ENCODE data around the gene NT5DC1.

NT5DC1 gene

DNA sequence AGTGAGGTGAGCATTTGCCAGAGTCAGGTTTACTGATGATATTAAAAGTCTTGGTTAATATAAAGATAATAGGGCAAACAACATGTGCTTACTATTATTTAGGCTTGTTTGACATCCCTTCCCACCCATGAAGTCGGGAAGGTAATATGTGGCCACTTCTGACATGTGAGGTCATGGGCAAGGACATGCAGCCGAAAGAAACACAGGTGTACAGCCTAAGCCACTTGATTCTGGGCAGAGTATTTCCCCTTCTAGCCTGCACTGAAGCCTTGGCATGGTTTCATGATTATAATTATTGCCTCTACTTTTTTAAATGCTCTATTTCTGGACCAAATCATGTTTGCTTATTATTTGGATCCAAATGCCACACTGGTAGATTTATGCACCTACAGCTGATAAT lies 100.9 kb downstream of the NT5DC1 start:
- no peak for DNase-seq

- no peak for DNase-seq
These were observed 104.6 kb downstream of the NT5DC1 start for GRCh38 chr6:116205281-116205680.

DNA sequence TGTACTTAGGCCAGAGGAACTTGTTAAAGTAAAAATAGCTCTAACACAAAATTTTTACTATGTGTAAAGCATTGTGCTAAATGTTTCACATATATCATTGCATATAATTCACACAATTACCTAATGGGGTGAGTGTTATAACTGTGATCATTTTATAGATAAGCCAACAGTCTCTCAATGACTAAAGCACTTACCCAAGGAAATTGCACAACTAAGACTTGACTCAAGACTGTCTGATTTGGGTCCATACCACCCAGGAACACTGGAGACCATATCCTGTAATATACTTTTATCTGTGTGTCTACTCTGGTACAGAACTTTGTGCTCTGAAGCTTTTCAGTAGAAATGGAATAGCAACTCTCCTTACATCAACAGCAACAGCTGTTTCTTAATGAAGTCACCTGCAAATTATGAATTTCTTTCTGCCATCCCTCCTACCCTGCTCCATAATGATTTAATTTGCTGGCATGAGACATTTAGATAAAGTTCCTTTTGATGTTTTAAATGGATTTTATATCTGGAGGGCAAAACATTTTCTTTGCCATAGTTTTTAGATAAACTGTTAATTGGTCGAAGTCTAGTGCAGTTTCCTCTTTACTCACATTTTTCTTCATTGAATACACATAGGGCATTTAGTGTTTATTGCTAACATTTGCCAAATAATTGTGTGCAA lies 105.7 kb downstream of the NT5DC1 start:
- no peak for DNase-seq

DNA sequence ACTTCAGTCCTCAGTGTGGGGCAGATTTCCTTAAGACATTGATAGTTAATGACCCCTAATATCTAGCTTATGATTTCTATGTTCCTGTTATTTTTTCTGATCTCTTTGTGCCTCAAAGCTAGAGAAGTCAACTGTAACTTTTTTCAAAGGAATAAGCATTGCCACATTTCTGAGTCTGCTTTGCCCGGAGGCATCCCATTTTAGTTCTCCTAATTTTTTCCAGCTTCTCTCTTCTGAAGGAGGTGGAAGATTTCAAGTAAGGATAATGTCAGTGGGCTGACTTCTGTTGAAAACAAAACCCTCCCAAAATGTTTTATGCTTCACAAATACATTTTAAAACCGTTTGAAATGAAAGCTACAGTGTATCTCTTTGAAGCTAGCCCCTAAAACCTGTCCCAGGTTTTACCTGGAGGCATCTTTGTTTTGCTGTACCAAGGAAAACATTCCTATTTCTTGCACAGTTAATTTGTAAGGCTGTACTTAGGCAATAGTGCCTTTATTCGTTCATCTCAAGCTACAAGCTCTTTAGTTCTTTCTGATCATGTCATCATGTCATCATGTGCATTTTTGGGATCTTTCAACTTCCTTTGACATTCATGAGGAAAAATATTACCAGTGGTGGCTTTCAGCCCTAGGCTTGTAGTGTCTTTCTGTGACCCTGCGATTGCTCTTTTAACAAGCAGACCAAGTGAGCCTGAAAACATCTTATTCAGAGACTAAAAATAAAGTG lies 107.6 kb downstream of the NT5DC1 start:
- DNase-seq = no peak

GRCh38 chr6:116210316-116210715 lies 109.7 kb downstream of the NT5DC1 start:
- DNase-seq = no peak

- DNase-seq = no peak
These were observed 110.2 kb downstream of the NT5DC1 start for GRCh38 chr6:116210750-116211425.

- DNase-seq = no peak
These were observed 114.0 kb downstream of the NT5DC1 start for GRCh38 chr6:116214681-116215080.

DNA sequence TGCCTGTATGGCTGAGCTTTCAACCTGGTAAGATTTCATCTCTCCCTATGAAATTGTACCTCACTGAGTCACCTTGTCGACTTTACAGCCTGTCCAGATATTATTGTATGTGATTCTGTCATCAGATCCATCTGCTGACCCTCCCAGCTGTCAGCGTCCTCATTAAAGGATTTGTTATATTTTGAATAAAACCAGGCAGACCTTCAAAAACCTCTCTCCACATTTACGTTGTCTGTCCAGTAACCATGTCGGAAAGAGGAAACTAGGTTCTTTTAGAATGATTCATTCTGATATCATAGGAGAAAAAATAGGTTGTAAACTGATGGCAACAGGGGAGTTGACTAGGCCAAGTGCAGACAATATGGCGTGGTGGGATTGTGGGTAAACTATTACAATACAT lies 114.8 kb downstream of the NT5DC1 start:
- DNase-seq = no peak

- no peak for DNase-seq
These were observed 116.4 kb downstream of the NT5DC1 start for GRCh38 chr6:116217069-116217468.

GRCh38 chr6:116218172-116218633 lies 117.5 kb downstream of the NT5DC1 start:
- DNase-seq = no peak

- DNase-seq = no peak
These were observed 118.2 kb downstream of the NT5DC1 start for GRCh38 chr6:116218866-116219265.

DNA sequence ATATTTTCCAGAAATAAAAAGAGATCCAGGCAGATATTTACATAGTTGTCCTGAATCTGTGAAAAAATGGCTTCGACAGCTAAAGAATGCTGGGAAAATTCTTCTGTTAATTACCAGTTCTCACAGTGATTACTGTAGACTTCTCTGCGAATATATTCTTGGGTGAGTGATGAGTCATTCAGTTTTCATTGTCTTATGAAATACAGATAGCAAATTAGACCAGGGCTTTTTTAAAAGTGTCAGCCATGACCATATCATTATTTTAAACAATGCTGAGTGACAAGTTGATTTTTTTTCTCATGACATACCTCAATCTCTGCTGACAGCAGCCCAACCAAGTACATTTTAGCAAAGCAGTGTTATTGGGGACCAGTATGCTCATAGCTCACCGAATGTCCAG lies 120.4 kb downstream of the NT5DC1 start:
- no peak for DNase-seq

DNA sequence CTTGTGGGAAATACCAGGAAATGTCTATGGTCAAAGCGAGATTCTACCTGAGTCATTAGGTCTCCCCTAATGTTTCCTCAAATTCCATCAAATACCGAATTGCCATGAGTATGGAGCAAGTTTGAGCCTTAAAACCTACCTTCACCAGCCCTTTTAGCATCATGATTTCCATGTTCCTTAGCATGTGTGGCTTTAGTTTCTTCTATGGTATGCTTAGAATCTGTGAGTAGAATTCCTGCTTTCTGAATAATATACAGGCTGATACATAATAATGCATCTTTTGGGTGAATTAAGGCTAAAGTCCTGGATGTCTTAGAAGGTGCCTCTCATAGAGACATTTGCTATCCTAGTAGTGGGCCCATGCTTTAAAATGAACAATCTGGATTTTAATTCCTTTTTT lies 121.3 kb downstream of the NT5DC1 start:
- DNase-seq = no peak

- no peak for DNase-seq
These were observed 122.7 kb downstream of the NT5DC1 start for GRCh38 chr6:116223355-116223754.

- no peak for DNase-seq
These were observed 128.7 kb downstream of the NT5DC1 start for GRCh38 chr6:116229287-116229913.

- DNase-seq = no peak
These were observed 134.0 kb downstream of the NT5DC1 start for GRCh38 chr6:116234689-116235088.

DNA sequence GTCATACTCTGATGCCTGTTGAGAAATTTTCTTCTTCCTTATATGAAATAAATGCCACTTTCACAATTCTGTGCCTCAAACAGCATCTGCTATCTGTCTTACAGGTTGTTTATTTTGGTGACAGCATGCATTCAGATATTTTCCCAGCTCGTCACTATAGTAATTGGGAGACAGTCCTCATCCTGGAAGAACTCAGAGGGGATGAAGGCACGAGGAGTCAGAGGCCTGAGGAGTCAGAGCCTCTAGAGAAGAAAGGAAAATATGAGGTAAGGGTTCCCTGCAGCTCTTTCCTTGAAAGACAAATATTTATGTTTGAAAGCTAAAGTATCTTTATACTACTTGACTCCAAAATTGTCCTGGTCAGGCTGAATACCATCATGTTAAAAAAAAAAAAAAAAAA lies 137.4 kb downstream of the NT5DC1 start:
- no peak for DNase-seq

DNA sequence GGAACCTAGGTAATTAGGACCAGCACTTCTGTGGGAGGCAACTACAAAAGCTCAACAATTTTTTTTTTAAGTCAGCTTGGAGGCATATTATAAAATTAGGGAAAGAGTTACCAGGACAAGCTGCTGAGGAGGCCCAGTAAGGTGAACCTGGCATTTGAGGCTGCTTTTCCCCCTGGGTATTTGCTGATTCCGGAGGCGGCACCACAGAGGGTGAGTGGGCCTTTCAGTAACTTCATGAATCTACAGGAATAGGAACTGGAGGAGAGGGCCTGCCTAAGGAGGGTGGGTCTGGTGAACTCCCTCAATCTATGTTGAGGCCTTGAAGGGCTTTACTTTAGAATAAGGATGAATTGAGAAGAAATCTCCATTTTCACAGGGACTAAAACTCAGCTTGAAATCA lies 138.6 kb downstream of the NT5DC1 start:
- no peak for DNase-seq

DNA sequence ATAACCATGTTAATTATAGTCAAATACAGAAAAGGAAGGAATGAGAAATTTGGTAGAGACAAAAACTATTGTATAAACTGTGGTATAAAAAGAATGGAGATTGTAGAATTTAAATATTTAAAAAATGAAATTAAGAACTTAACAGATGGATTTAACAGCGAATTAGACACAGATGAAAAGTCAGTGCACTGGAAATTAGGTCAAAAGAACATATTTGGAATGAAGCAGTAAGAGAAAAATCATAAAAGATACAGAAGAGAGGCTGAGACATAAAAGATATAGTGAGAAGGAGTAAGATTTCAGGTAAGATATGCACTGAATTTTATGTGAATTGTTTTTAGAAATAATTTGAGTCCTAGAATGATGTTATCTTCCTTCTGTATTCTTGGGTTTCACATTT lies 139.2 kb downstream of the NT5DC1 start:
- no peak for DNase-seq

GRCh38 chr6:116244284-116244683 lies 143.6 kb downstream of the NT5DC1 start:
- no peak for DNase-seq

DNA sequence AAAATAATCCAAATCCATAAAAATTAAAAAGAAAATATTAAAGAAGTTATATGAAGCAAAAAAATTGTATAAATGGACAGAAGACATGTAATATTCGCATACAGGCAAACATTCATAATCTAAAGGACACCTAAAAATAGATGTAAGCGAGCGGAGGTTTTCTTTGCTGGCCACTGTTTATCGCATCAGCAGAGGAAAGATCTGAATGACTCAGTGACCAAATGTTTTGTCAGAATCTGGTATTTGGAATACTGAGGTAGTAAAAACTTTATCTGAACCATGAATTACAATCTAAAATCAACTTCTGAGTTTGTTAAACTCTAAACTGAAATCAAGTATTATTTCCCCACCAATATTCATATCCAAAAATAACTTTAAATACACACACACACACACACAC lies 145.4 kb downstream of the NT5DC1 start:
- no peak for DNase-seq

GRCh38 chr6:116247285-116247684 lies 146.6 kb downstream of the NT5DC1 start:
- no peak for DNase-seq

- DNase-seq = no peak
These were observed 147.9 kb downstream of the NT5DC1 start for GRCh38 chr6:116248577-116248976.

Data from COR-L47 (cell line).